Embryonic facial prominence (tissue), 1 donor: ENCODE data around the gene LMBRD1.
"Not testable (repeated sequence)": the region's sequence is repeated elsewhere in the genome, so short reads cannot be mapped to it uniquely, and the experiment has no call there.

ENCODE experiments used
- DNase-seq: peaks from one replicate; pipeline ENCODE4 v3.0.0-alpha.2; 2016; ENCODE audit errors: extremely low spot score

The LMBRD1 gene

DNA sequence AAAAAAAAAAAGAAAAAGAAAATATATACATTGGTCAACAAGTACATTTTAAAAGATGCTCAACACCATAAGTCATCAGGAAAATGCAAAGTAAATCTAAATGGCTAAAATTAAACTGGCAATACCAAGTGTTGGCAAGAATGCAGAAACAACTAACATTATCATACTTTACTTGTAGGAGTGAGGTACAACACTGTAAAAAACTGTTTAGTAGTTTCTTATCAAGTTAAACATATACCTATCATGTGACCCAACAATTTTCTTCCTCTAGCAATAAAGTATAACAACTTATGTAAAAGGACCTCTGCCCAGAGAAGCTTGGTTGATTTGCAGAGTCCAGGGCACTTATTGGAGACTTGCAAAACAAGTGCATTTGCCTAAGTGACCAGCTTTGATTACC lies 40.4 kb downstream of the LMBRD1 start:
- DNase-seq, result no peak

DNA sequence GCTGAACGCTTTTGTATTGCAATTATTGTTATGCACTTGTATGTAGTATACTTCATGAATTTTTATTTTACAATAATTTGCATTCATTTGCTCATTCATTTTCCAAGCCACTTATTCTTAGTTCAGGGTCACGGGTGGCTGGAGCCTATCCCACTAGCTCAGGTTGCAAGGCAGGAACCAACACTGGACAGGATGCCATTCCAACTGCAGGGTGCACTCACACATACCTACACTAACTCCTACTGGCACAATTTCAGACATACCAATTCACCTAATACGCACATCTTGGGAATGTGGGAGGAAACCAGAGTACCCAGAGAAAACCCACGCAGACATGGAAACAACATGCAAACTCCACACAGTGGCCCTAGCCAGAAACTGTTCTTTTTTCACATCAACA lies 61.8 kb downstream of the LMBRD1 start:
- no peak for DNase-seq

DNA sequence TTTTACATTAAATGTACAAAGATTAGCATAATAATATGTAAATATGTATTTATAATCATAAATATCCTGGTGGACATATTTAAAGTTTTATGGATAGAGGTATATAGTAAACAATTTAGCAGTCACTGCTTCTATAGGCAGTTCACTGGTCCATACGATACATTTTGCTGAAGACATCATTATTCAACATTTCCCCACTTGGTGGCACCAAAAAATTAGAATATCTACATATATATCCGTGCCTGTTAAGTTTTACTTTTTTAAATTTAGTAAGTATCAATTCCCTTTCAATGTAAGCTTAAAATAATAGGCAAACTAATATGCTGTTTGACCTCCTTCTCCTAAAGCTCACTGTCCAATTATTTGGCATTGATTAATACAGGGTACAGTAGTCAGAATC lies 64.2 kb downstream of the LMBRD1 start:
- DNase-seq, result no peak

DNA sequence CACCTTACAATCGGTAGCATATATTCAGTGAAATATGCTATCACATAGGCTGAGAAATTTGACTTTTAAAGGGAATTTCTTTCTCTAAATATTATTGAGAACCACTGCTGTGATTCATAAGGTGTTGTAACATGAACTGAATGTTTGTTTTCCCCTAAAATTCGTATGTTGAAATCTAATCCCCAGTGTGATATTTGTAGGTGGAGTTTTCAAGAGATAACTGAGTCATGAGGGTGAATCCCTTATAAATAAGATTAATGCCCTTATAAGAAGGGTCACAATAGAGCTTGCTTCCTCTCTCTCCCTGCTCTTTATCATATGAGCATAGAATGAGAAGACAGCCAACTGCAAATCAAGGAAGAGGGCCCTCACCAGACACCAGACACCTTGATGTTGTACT lies 64.8 kb downstream of the LMBRD1 start:
- no peak for DNase-seq

DNA sequence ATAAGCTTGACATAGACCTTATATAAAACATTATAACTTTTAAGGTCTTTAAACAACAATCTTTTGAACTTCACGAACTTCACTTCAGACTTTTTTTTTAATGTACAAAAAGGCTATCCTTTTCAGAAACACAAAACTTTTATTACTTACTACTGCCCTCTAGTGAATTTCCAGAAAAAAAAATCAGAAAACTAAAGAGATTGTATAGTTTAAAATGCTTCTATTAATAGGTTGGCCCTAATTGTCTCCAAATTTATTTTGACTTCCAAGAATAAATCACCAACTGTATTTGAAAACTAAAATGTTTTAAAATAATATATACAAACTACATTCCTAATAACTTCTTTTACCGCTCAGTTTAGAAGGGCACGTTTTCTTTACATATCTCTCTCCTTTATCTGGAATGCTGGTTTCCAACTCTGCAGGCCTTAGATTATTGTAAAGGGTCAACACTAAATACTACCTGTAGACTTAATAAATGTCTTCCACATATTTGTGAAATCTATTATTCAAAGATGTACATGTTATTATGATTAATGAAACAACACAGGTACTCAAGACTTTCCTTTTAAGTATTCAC lies 66.8 kb downstream of the LMBRD1 start:
- no peak for DNase-seq

DNA sequence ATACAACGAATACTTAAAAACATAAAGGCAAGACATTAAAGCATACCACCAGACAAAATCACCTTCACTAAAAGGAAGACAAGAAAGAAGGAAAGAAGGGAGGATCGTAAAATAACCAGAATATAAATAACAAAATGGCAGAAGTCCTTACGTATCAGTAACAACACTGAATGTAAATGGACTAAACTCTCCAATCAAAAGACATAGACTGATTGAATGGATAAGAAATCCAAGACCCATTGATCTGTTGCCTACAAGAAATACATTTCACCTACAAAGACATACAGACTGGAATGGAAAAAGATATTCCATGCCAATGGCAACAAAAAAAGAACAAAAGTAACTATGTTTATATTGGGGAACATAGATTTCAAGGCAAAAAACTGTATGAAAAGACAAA lies 74.1 kb downstream of the LMBRD1 start:
- DNase-seq, result no peak

DNA sequence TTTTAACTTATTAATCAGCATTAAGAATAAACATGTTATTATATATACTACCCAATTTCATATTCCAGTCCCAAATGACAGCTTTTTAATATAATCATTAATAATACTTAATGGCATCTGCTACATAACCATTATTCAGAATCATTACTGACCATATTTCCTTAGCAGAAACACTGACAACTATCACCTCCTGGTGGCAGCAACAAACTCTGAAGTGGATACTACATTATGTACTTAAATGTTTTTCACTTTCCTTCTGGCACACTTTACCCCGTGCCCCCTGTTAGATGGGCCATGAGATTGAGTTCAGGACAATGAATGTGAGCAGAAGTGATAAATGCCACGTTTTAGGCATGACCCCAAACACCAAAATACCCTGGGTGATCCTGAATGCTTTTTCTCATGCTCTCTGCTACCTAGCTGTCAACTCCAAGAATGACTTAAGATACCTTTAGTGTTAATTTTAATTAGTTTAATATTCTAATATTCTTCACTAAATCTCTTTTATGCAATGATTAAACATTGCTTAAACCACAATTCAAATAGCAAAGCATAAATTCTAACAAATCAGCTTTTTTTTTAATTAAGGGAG lies 77.1 kb downstream of the LMBRD1 start:
- no peak for DNase-seq

DNA sequence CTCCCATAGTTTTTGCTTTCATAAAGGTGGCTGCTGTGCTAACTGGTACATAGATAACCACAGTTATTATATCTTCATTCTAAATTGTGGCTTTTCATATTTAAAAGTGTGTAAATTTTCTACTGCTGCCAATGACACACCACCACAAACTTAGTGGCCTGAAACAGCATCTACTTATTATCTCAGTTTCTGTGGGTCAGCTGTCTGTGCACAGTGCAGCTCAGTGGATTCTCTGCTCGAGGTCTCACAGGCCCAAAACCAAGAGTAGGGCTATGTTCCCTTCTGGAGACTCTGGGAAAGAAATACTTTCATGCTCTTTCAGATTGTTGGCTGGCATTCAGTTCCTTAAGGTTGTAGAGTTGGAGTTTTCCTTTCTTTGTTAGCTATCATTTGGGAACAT lies 90.1 kb downstream of the LMBRD1 start:
- DNase-seq, result no peak

DNA sequence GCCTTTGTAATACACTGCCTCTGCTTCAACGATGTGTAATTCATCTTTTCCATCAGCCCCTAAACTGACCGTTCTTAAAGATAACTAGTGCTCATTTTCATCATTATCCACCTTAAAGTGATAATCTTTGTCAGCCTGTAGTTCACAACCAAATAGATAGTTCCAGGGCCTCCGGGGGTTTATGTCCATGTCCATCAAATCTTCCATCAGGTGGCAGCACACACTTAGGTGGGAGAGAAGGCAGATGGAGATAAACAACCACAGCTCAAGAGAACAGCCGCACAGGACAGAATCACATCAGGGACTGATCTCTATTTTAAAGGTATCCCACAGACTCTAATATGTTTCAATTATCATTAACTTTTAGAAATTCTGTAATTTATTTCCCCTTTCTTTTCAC lies 90.9 kb downstream of the LMBRD1 start:
- no peak for DNase-seq

DNA sequence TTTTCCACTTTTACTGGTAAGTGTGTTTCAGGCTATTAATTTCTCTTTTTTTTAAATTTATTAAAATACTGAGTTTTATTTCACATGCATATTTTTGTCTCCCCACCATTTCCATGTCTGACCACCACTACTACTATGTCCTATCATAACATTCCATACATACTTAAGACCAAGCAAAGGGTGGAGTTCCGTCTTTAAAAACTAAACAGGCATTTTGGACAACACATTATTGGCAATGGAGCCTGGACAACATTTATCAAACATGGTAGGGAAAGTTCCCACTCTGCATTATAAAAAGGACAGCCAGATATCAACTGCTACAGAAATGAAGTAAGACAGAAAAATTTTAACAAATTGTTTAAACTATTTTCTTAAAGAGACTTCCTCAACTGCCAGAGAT lies 91.9 kb downstream of the LMBRD1 start:
- no peak for DNase-seq

DNA sequence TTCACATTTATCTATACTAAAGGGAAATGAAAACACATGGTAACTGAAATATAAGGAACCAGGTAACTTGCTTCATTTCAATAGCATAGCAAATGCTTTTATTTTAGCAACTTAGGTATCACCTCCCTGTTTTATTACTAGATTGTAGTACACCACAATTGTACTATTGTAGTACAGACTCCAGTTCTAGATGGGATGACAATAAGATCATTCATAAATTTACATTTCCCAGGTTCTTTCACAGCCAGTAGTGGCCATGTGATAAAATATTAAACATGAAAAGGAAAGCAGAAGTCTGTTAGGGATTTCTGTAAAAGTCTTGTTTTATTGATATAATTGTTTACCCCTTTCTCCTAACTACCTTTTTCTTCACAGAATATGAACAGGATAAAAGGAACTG lies 97.2 kb downstream of the LMBRD1 start:
- no peak for DNase-seq

DNA sequence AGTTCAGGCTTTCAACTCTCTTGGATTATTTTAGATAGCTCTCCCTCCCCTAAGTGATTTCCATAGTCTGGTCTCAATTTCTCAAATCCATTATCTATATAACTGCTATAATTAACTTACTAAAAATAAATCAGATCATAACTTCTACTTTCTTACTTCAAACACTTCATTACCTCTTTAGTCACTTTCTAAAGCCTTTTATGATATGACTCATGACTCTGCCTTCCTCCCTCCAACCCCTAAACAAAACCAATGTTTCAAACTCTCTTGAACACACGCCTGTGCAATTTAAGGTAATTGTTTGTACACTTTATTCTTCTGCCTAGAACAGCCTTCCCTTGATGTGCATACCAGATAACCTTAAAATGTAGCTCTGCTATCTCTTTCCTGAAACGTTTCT lies 100.5 kb downstream of the LMBRD1 start:
- no peak for DNase-seq

DNA sequence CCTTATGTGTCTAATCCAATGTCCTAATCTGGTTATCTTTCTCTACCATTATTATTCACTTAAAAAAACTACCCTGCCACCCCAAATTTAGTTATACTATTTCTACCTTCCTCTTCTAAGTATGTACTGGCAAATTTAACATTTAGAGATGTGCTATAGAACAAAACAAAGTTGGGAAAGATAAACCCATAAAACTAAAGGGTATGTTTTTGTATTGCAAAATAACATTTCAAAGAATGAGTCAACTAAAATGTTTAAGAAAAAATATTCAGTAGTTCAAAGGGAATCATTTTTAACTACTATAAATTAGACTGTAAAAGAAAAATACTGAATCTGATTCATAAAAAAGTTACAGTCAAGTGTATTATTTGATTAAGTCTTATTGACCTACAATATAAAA lies 103.0 kb downstream of the LMBRD1 start:
- DNase-seq, result no peak

DNA sequence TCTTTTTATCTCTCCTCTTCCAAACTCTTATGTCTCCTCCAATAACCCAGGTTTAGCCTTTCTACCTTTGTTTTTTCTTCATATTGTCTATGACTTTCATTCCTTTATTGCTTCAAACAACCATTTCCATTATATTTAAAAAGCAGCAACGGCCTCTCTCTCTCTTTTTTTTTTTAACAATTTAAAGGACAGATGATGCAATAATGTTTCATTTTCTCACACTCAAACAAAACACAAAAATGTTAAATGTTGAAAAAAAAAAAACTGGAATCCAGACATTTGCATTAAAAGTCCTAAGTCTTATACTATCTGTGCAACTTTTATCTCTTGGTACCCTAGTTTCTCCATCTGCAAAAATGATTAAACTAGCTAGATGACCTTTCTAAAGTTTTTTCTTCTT lies 105.8 kb downstream of the LMBRD1 start:
- DNase-seq, result no peak

DNA sequence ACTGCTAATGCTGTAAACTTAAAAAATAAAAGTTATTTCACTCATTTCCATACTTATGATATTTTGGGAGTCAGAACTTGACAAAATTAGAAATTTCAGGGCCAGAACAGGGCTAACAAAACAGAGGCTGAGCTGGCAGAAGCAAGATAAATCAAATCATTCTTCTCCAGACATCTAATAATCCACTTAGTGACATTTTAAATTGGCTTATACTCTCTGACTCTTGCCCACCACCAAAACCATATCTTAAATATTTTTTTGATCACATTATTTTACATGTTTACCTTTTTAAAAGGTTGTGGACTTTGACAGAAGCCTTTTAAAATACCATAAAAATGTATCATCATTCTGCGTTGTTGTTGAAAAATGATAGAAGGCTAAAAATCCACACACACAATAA lies 116.5 kb downstream of the LMBRD1 start:
- no peak for DNase-seq

DNA sequence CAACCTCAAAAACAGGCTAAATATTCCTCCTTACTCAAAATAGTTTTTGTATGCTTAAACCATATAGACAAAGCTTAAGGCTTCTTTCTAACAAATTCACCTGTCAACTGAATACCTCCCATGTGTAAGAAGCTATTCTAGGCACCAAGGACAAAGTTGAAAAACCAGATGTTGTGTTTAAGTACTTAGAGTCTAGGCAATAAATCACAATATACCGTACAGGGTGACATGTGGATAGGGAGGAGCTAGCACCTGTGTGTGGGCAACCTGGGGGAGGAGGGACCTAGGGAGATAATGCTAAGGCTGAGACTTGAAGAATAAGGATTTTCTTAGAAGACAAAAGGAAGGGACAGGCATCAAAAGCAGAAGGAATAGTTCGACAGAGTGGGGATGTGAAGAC lies 123.5 kb downstream of the LMBRD1 start:
- no peak for DNase-seq

DNA sequence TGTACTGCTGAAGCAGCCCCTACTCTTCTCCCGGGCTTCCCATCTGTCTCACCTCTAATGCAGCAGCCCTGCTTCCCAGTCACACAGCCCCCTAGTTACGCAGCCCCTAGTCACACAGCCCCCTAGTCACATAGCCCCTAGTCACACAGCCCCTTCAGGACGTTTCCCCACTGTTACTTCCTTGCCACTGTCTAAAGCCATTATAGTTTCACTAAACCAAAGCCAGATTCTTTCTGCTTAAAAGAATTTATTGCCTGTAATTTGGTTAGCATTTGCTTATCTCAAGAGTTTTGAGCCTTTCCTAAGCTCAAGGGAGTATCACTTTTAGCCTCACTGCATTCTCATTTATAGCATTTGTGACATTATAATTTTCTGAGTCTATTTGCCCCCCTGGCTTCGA lies 127.9 kb downstream of the LMBRD1 start:
- no peak for DNase-seq

DNA sequence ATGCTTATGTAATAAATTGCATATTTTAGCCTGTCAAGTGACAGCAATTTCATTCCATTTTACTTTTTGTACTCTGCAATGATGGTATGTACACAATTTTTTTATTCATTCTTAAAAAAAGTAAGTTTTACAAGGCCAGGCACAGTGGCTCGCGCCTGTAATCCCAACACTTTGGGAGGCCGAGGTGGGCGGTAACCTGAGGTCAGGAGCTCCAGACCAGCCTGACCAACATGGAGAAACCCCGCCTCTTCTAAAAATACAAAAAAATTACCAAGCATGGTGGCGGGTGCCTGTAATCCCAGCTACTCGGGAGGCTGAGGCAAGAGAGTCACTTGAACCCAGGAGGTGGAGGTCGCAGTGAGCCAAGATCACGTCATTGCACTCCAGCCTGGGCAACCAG lies 130.0 kb downstream of the LMBRD1 start:
- not testable (repeated sequence) for DNase-seq

DNA sequence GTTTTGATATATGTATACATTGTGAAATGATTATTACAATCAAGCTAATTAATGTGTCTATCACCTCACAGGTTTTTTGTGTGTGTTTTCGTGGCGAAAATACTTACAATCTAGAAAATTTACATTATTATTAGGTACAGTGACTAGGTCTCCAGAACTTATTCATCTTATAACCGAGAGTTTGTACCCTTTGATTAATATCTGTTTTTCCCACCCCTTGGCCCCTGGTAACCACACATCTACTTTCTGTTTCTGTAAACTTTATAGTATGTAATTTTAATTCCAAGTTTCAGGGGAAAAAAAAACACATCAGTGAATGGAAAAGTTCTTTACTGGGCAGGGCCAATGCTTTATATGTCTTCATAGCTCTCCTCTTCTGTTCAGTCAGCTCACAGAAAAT lies 131.4 kb downstream of the LMBRD1 start:
- no peak for DNase-seq

DNA sequence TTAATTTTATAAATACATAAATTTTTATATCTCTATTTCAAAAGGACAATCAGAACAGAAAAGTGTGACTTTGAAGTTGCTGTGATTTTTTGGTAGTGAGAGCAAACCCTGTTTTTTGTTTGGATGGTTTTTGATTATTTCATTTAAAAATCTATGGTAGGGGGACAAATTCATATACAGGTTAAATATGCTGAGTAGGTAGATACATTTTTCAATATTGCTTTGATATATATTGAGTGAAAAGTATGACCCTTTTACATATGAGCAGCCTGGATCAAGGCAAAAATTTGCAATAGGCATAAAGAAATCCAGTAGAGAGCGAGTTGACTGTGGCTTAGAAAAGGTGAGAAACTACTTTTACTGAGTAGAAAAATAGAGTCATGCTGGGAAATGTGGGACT lies 132.3 kb downstream of the LMBRD1 start:
- no peak for DNase-seq

DNA sequence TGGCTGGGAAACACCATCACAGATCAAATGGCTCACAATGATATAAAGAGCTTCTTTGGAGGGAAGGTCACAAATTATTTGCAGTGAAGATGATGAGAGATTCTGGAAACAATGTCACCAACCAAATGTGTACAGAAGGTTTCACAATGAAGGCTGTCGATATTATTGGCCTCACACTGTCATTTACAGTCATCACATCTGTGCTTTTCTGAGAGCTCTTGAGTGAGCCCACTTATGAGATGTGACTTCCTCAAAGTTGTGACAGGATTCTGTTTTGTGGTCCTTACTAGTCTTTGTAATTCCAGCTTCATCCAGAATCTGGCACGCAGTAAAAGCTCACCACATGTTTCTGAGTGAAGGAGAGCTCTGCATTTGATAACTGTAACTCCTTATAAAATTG lies 133.6 kb downstream of the LMBRD1 start:
- DNase-seq, result no peak

DNA sequence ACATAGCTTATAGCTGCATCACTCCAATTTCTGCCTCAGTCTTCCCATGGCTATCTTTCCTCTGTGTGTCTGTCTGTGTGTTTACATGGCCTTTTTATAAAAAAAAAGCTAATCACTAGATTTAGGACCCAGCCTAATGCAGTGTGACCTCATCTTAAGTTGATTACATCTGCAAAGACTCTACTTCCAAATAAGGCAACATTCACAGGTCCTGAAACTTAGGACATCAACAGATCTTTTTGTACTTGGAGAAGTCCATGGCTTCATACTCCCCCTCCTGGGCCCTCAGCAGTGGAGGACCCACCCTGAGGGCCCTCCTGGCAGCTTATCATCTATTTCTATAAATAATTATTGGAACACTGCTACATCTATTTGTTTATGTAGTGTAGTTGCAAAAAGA lies 146.1 kb downstream of the LMBRD1 start:
- no peak for DNase-seq

DNA sequence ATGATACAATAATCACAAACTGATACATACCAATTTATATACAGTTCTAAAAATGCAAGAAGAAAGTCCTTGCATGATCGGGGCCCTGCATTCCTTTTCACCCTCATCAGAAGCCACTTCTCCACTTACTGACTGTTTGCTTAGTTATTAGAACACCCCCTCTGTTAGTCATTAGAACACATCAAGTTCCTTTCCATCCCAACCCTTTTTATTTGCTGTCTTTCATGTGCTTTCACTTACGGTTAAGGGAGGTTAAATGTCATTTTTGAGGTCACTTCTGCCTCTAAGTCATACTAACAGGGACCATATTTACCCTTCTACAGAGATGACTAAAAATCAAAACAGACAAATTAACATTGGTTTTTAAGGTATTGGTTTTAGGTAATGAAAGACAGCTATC lies 149.1 kb downstream of the LMBRD1 start:
- no peak for DNase-seq

DNA sequence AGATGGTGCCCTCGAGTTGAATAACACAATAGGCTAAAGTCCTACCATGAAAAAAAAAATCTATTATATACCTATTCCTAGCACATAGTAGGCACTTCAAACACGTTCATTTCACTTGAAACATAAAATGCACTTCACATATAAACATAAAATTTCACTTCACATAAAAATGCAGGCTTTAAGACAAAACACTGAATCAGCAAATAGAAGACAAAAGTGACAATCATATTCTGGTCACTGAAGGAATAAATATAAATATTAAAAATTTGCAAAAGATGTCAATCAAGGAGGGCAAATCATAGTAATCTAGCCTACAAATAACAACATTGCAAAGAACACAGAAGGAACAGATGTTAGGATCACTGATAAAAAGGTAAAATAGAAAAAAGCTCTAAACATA lies 153.1 kb downstream of the LMBRD1 start:
- DNase-seq, result no peak
